Measurements from ENCODE around the gene ZSCAN5B. TPM values are rescaled to one million over a fixed set of nuclear protein-coding genes. Genes with fewer than 3 reads are reported as not detected.

The ZSCAN5B gene
- total RNA-seq, 1 experiment from 2014 or later, result not detected

DNA sequence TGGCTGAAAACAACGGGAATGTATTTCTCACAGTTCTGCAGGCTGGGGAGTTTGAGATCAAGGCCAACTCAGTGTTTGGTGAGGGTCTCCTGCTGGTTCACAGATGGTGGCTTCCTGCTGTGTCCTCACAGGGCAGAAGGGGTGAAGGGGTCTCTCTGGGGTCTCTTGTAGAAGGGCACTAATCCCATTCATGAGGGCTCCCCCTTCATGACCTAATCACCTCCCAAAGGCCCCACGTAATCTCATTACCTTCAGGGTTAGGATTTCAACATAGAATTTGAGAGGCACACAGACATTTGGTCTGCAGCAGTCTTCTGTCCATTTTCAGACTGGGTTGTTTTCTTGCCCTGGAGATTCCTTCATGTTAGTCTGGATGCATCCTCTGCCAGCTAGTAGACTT lies 44.9 kb downstream of the ZSCAN5B start:
- intact Hi-C loops (cut with micrococcal nuclease; ENCODE audit: unreplicated experiment), result no loop called here
- CTCF ChIA-PET, result no interaction called here
- TF ChIP-seq, protein P1, sequence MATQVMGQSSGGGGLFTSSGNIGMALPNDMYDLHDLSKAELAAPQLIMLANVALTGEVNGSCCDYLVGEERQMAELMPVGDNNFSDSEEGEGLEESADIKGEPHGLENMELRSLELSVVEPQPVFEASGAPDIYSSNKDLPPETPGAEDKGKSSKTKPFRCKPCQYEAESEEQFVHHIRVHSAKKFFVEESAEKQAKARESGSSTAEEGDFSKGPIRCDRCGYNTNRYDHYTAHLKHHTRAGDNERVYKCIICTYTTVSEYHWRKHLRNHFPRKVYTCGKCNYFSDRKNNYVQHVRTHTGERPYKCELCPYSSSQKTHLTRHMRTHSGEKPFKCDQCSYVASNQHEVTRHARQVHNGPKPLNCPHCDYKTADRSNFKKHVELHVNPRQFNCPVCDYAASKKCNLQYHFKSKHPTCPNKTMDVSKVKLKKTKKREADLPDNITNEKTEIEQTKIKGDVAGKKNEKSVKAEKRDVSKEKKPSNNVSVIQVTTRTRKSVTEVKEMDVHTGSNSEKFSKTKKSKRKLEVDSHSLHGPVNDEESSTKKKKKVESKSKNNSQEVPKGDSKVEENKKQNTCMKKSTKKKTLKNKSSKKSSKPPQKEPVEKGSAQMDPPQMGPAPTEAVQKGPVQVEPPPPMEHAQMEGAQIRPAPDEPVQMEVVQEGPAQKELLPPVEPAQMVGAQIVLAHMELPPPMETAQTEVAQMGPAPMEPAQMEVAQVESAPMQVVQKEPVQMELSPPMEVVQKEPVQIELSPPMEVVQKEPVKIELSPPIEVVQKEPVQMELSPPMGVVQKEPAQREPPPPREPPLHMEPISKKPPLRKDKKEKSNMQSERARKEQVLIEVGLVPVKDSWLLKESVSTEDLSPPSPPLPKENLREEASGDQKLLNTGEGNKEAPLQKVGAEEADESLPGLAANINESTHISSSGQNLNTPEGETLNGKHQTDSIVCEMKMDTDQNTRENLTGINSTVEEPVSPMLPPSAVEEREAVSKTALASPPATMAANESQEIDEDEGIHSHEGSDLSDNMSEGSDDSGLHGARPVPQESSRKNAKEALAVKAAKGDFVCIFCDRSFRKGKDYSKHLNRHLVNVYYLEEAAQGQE (IDR thresholded peaks at IDR 0.05; ENCODE audit: insufficient read depth in 1 of 2, low read depth in 2 of 2, low read length in 1 of 2), result no peak
- TF ChIP-seq, protein P2, sequence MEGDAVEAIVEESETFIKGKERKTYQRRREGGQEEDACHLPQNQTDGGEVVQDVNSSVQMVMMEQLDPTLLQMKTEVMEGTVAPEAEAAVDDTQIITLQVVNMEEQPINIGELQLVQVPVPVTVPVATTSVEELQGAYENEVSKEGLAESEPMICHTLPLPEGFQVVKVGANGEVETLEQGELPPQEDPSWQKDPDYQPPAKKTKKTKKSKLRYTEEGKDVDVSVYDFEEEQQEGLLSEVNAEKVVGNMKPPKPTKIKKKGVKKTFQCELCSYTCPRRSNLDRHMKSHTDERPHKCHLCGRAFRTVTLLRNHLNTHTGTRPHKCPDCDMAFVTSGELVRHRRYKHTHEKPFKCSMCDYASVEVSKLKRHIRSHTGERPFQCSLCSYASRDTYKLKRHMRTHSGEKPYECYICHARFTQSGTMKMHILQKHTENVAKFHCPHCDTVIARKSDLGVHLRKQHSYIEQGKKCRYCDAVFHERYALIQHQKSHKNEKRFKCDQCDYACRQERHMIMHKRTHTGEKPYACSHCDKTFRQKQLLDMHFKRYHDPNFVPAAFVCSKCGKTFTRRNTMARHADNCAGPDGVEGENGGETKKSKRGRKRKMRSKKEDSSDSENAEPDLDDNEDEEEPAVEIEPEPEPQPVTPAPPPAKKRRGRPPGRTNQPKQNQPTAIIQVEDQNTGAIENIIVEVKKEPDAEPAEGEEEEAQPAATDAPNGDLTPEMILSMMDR (IDR thresholded peaks at IDR 0.05), result no peak
- no peak for TF ChIP-seq TCF7L2 (IDR thresholded peaks at IDR 0.05; ENCODE audit: low read depth, low read length)
- TF ChIP-seq POLR2AphosphoS5 (IDR thresholded peaks at IDR 0.05; ENCODE audit: low read depth, low read length), result no peak
- TF ChIP-seq SIN3A (IDR thresholded peaks at IDR 0.05; ENCODE audit: borderline replicate concordance, insufficient read depth, low read depth, low read length), result no peak
- Histone ChIP-seq H3K4me1 (ENCODE audit: control insufficient read depth, insufficient read depth, low read length) (no peaks in the 10 kb centered on the region), H3K27ac (ENCODE audit: low read length) (no peak overlapping the region), H3K9me3 (ENCODE audit: control insufficient read depth, insufficient read depth, low read depth, low read length) (no peaks in the 10 kb centered on the region), H3K4me3 (ENCODE audit: low read depth in 2 of 2, low read length in 2 of 2) (no peak overlapping the region), H3K36me3 (ENCODE audit: control insufficient read depth, insufficient read depth, low read length) (peaks cover 11% of the 10 kb centered on the region), H3K27me3 (ENCODE audit: control insufficient read depth, insufficient read depth, low read length) (no peaks in the 10 kb centered on the region)
- in situ Hi-C loops (cut with HindIII; ENCODE audit: low pct_unique_long_range_greater_than_20kb, low sequenced_read_pairs), result no loop called here
- DNase-seq (ENCODE audit: low read depth, low spot score), result no peak
- ATAC-seq, result no peak
- BruUV-seq (replicated peaks), result no TSS peak
- POLR2A ChIA-PET, result interaction anchor here (0.6 kb wide), 1 partner anchor 189 kb away, joined by 9 read pairs; no protein-coding TSS in a partner anchor

DNA sequence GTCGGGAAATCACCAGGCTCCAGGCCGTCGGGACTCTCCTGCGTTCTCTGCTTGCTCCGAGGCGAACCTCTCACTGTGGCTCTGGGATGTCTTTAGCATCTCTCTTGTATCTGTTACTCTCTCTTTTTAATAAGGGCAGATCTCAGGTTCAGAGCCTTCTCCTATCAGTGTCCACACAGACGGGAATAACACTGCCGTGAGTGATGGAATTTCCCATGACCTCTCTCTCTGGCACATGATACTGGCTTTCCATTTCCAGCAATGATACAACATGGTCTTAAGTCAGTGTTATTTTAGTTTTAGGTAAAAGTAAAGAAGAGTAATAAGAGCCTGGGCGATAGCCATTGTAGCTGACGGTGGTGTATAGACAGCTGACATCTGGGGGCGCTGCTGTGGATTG lies 47.2 kb downstream of the ZSCAN5B start:
- no TSS peak for BruUV-seq (replicated peaks)
- intact Hi-C loops (cut with micrococcal nuclease; ENCODE audit: unreplicated experiment), result no loop called here

DNA sequence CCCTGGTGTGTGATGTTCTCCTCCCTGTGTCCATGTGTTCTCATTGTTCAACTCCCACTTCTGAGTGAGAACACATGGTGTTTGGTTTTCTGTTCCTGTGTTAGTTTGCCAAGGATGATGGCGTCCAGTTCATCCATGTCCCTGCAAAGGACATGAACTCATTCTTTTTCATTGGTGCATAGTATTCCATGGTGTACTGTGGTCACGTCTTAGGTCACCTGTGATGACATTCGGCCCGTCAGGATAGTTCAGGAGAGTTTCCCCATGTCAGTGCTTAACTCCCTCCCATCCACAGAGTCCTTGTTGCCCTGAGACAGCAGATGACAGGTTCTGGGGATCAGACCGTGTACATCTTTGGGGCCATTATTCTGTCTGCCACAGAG lies 47.9 kb downstream of the ZSCAN5B start:
- H3K27ac ChIP-seq (ENCODE audit: low read length), result no peak overlapping the region
- ChIA-PET CTCF (no interaction called here), POLR2A (no interaction called here)
- peaks cover 3% of the 10 kb centered on the region for H3K36me3 ChIP-seq (ENCODE audit: control insufficient read depth, insufficient read depth, low read length)
- H3K4me3 ChIP-seq (ENCODE audit: low read depth in 2 of 2, low read length in 2 of 2), result no peak overlapping the region
- intact Hi-C loops (cut with micrococcal nuclease; ENCODE audit: unreplicated experiment) (no loop called here), in situ Hi-C loops (cut with HindIII; ENCODE audit: low pct_unique_long_range_greater_than_20kb, low sequenced_read_pairs) (no loop called here)
- H3K9me3 ChIP-seq (ENCODE audit: control insufficient read depth, insufficient read depth, low read depth, low read length), result no peaks in the 10 kb centered on the region
- no peaks in the 10 kb centered on the region for H3K27me3 ChIP-seq (ENCODE audit: control insufficient read depth, insufficient read depth, low read length)
- TF ChIP-seq, protein P1 (IDR thresholded peaks at IDR 0.05; ENCODE audit: insufficient read depth in 1 of 2, low read depth in 2 of 2, low read length in 1 of 2), result no peak
- TF ChIP-seq, protein P2 (IDR thresholded peaks at IDR 0.05), result no peak
- TF ChIP-seq SIN3A (IDR thresholded peaks at IDR 0.05; ENCODE audit: borderline replicate concordance, insufficient read depth, low read depth, low read length) (no peak), POLR2AphosphoS5 (IDR thresholded peaks at IDR 0.05; ENCODE audit: low read depth, low read length) (no peak), TCF7L2 (IDR thresholded peaks at IDR 0.05; ENCODE audit: low read depth, low read length) (no peak)
- ATAC-seq (no peak), DNase-seq (ENCODE audit: low read depth, low spot score) (no peak)
- no peaks in the 10 kb centered on the region for H3K4me1 ChIP-seq (ENCODE audit: control insufficient read depth, insufficient read depth, low read length)
- BruUV-seq (replicated peaks), result no TSS peak

More for the DNA sequence above, 47.2 kb downstream of the ZSCAN5B start:
- in situ Hi-C loops (cut with HindIII; ENCODE audit: low pct_unique_long_range_greater_than_20kb, low sequenced_read_pairs), result no loop called here
- Histone ChIP-seq H3K27me3 (ENCODE audit: control insufficient read depth, insufficient read depth, low read length) (no peaks in the 10 kb centered on the region), H3K4me1 (ENCODE audit: control insufficient read depth, insufficient read depth, low read length) (no peaks in the 10 kb centered on the region), H3K9me3 (ENCODE audit: control insufficient read depth, insufficient read depth, low read depth, low read length) (no peaks in the 10 kb centered on the region), H3K36me3 (ENCODE audit: control insufficient read depth, insufficient read depth, low read length) (peaks cover 6% of the 10 kb centered on the region), H3K4me3 (ENCODE audit: low read depth in 2 of 2, low read length in 2 of 2) (no peak overlapping the region), H3K27ac (ENCODE audit: low read length) (no peak overlapping the region)
- no peak for DNase-seq (ENCODE audit: low read depth, low spot score)
- no peak for TF ChIP-seq TCF7L2 (IDR thresholded peaks at IDR 0.05; ENCODE audit: low read depth, low read length)
- CTCF ChIA-PET, result no interaction called here
- no peak for ATAC-seq
- POLR2A ChIA-PET, result no interaction called here
